ENCODE results near the gene CCPG1.
"Not testable (repeated sequence)": the region's sequence is repeated elsewhere in the genome, so short reads cannot be mapped to it uniquely, and the experiment has no call there.

CCPG1 gene

DNA sequence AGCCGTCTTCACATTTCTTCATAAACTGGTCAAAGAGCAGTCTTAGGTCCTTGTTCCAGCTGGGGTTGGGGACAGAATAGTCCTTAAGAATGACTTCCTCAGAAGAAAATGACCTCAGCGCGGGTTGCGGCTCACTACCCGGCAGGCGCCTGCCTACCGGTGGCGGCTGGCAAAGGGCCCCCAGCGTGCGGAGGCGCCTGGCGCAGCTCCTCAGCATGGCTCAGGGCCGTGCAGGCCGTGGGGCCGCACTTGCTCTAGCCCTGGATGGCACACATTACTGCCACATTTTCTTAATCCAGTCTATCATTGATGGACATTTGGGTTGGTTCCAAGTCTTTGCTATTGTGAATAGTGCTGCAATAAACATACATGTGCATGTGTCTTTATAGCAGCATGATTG, 35.0 kb upstream of the CCPG1 start:
- not testable (repeated sequence) for H4K8ac ChIP-seq (ENCODE audit: low read depth, low read length); H3K4ac ChIP-seq (ENCODE audit: low read depth, low read length); H4K5ac ChIP-seq (ENCODE audit: low read length); H3K18ac ChIP-seq (ENCODE audit: low read length); H3K27ac ChIP-seq (ENCODE audit: low read depth, low read length); H3K23ac ChIP-seq (ENCODE audit: low read length); H2BK120ac ChIP-seq (ENCODE audit: low read depth, low read length); H3K9ac ChIP-seq (ENCODE audit: low read length); H3K27me3 ChIP-seq (ENCODE audit: insufficient read depth, low read length, poor library complexity); H2AK5ac ChIP-seq (ENCODE audit: low read length); H3K4me3 ChIP-seq (ENCODE audit: low read length); H3K4me2 ChIP-seq (ENCODE audit: low read length); H3K4me1 ChIP-seq (ENCODE audit: control insufficient read depth, low read depth, low read length); H3K56ac ChIP-seq (ENCODE audit: low read length); H3K79me2 ChIP-seq (ENCODE audit: control insufficient read depth, insufficient read depth, low read length); H3K79me1 ChIP-seq (ENCODE audit: low read length); H2BK5ac ChIP-seq (ENCODE audit: low read length); H3K36me3 ChIP-seq (ENCODE audit: control insufficient read depth, insufficient read depth, low read length); DNase-seq; H2BK15ac ChIP-seq (replicated peaks; ENCODE audit: low read depth)
- WGBS (ENCODE audit: extremely low coverage, insufficient coverage, low lambda C conversion rate): no CpG with 5 or more reads among the region's 15 CpGs

DNA sequence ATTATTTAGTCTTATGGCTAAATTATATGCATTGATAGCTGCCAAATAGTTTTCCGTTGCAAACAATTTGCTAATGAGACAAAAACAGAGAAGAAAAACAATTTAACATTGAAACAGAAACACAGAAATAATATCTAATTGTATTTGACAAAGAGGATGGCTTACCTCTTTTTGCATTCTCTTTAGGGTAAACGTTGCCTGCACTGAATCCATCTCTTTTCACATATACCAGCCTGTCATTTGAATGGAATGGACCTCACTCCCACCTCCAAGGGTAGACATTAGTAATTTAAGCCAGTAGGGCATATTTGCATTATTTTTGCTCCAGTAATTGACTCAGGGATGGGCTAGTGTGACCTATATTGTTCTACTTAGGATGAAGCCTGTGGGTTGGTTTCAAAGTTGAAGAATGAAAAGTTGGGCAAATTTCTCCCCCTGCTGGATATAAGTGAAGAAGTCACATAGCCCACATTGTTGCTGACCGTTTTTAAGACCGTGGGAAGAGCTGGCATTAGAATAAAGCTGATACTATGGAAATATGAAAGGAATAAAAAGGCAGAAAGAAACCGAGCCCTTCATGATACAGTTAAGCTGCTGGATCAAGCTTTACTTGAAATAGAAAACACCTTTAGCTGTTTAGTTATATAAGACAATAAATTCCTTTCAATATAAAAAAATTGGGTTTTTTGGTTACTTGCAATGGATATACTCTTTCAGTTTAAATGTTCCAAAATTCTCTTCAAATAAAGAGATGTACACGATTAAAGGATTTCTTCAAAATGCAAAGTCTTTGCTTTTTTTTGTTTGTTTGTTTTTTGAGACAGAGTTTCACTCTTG, 27.0 kb upstream of the CCPG1 start:
- Histone ChIP-seq H3K4me2 (ENCODE audit: low read length) (no peak overlapping the region), H3K27me3 (ENCODE audit: insufficient read depth, low read length, poor library complexity) (no peaks in the 10 kb centered on the region), H3K4ac (ENCODE audit: low read depth, low read length) (no peak overlapping the region), H3K4me1 (ENCODE audit: control insufficient read depth, low read depth, low read length) (no peaks in the 10 kb centered on the region), H3K18ac (ENCODE audit: low read length) (no peak overlapping the region), H2BK15ac (replicated peaks; ENCODE audit: low read depth) (no peak overlapping the region), H3K36me3 (ENCODE audit: control insufficient read depth, insufficient read depth, low read length) (no peaks in the 10 kb centered on the region), H3K56ac (ENCODE audit: low read length) (no peak overlapping the region), H2BK120ac (ENCODE audit: low read depth, low read length) (no peak overlapping the region), H3K79me1 (ENCODE audit: low read length) (no peaks in the 10 kb centered on the region), H4K5ac (ENCODE audit: low read length) (no peak overlapping the region), H3K4me3 (ENCODE audit: low read length) (no peak overlapping the region), H2AK5ac (ENCODE audit: low read length) (no peak overlapping the region), H3K9ac (ENCODE audit: low read length) (no peak overlapping the region), H3K27ac (ENCODE audit: low read depth, low read length) (no peak overlapping the region), H3K79me2 (ENCODE audit: control insufficient read depth, insufficient read depth, low read length) (no peaks in the 10 kb centered on the region), H4K8ac (ENCODE audit: low read depth, low read length) (no peak overlapping the region), H3K23ac (ENCODE audit: low read length) (no peak overlapping the region), H2BK5ac (ENCODE audit: low read length) (no peak overlapping the region)
- whole genome bisulfite sequencing (ENCODE audit: extremely low coverage, insufficient coverage, low lambda C conversion rate): no CpG with 5 or more reads among the region's 6 CpGs
- peak; percentile 78 for DNase-seq

DNA sequence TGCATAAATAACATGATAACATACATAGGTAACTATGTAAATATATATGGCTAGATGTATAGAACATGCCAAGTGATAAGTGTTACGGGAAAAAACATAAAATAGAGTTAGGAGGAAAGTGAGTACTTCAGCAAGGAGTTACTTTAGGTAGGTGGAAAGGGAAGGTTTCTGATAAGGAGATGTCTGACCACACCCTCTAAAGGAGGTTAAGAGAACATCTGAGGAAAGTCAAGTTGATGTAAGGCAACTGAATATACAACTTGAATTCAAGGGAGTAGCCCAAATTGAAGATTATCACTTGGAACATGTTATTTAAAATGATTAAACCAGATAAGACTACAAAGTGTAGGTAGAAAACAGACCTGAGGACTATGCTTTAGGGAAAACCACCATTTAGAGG, 13.9 kb upstream of the CCPG1 start:
- no peak overlapping the region for H3K4ac ChIP-seq (ENCODE audit: low read depth, low read length)
- no peak overlapping the region for H2AK5ac ChIP-seq (ENCODE audit: low read length)
- H3K18ac ChIP-seq (ENCODE audit: low read length): no peak overlapping the region
- H3K56ac ChIP-seq (ENCODE audit: low read length): no peak overlapping the region
- no peak overlapping the region for H3K4me2 ChIP-seq (ENCODE audit: low read length)
- H3K27ac ChIP-seq (ENCODE audit: low read depth, low read length): no peak overlapping the region
- DNase-seq: no peak
- H2BK5ac ChIP-seq (ENCODE audit: low read length): no peak overlapping the region
- H2BK120ac ChIP-seq (ENCODE audit: low read depth, low read length): no peak overlapping the region
- no peaks in the 10 kb centered on the region for H3K36me3 ChIP-seq (ENCODE audit: control insufficient read depth, insufficient read depth, low read length)
- H3K79me1 ChIP-seq (ENCODE audit: low read length): no peaks in the 10 kb centered on the region
- no peak overlapping the region for H3K23ac ChIP-seq (ENCODE audit: low read length)
- no peak overlapping the region for H4K5ac ChIP-seq (ENCODE audit: low read length)
- no peak overlapping the region for H4K8ac ChIP-seq (ENCODE audit: low read depth, low read length)
- no peak overlapping the region for H2BK15ac ChIP-seq (replicated peaks; ENCODE audit: low read depth)
- H3K4me1 ChIP-seq (ENCODE audit: control insufficient read depth, low read depth, low read length): peaks cover 2% of the 10 kb centered on the region
- no peaks in the 10 kb centered on the region for H3K27me3 ChIP-seq (ENCODE audit: insufficient read depth, low read length, poor library complexity)
- no peak overlapping the region for H3K4me3 ChIP-seq (ENCODE audit: low read length)
- H3K9ac ChIP-seq (ENCODE audit: low read length): no peak overlapping the region
- no CpG with 5 or more reads among the region's 1 CpG for WGBS (ENCODE audit: extremely low coverage, insufficient coverage, low lambda C conversion rate)
- no peaks in the 10 kb centered on the region for H3K79me2 ChIP-seq (ENCODE audit: control insufficient read depth, insufficient read depth, low read length)

DNA sequence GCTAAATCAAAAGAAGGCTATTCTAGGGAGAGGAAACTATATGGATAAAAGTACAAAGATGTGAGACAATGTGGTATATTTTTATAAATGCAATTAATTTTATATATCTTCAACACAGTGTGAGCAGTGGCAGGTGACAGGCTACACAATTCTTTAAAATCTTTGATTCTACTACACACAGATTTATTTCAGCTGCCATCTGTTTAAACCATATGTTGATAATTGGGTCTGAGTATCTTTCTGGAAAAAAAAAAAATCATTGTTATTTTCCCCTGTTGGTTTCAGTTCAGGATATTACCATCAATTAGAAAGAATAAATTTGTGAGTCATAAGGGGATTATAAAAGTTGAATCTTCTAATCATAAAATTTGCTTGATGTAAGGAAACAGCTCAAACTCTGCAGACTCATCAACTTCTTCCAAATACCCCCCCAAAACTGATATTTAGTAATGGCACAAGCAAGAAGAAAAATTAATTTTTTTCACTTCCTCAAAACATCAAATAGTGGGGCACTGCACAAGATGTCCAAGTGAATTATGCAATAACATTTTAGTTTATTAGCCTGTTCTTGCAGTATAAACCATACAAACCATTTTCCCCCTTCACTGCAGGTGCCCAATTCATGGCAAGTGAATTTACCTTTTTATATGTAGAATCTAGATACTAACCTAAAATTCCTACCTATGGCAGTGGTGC, 12.2 kb upstream of the CCPG1 start:
- H3K27me3 ChIP-seq (ENCODE audit: insufficient read depth, low read length, poor library complexity): no peaks in the 10 kb centered on the region
- H2AK5ac ChIP-seq (ENCODE audit: low read length): no peak overlapping the region
- no peaks in the 10 kb centered on the region for H3K36me3 ChIP-seq (ENCODE audit: control insufficient read depth, insufficient read depth, low read length)
- no peak overlapping the region for H3K56ac ChIP-seq (ENCODE audit: low read length)
- H3K4ac ChIP-seq (ENCODE audit: low read depth, low read length): no peak overlapping the region
- H3K9ac ChIP-seq (ENCODE audit: low read length): no peak overlapping the region
- no peaks in the 10 kb centered on the region for H3K79me1 ChIP-seq (ENCODE audit: low read length)
- no peaks in the 10 kb centered on the region for H3K79me2 ChIP-seq (ENCODE audit: control insufficient read depth, insufficient read depth, low read length)
- peaks cover 2% of the 10 kb centered on the region for H3K4me1 ChIP-seq (ENCODE audit: control insufficient read depth, low read depth, low read length)
- H3K4me2 ChIP-seq (ENCODE audit: low read length): no peak overlapping the region
- H4K8ac ChIP-seq (ENCODE audit: low read depth, low read length): no peak overlapping the region
- no peak overlapping the region for H2BK120ac ChIP-seq (ENCODE audit: low read depth, low read length)
- no peak overlapping the region for H3K4me3 ChIP-seq (ENCODE audit: low read length)
- no peak overlapping the region for H2BK5ac ChIP-seq (ENCODE audit: low read length)
- DNase-seq: no peak
- peak overlapping the region; percentile 19 for H2BK15ac ChIP-seq (replicated peaks; ENCODE audit: low read depth)
- no peak overlapping the region for H4K5ac ChIP-seq (ENCODE audit: low read length)
- H3K18ac ChIP-seq (ENCODE audit: low read length): no peak overlapping the region
- H3K27ac ChIP-seq (ENCODE audit: low read depth, low read length): no peak overlapping the region
- no peak overlapping the region for H3K23ac ChIP-seq (ENCODE audit: low read length)

- not testable (repeated sequence) for H4K5ac ChIP-seq (ENCODE audit: low read length); H3K36me3 ChIP-seq (ENCODE audit: control insufficient read depth, insufficient read depth, low read length); H3K4me3 ChIP-seq (ENCODE audit: low read length); H4K8ac ChIP-seq (ENCODE audit: low read depth, low read length); H3K79me1 ChIP-seq (ENCODE audit: low read length); H3K79me2 ChIP-seq (ENCODE audit: control insufficient read depth, insufficient read depth, low read length); H3K23ac ChIP-seq (ENCODE audit: low read length); H2AK5ac ChIP-seq (ENCODE audit: low read length); H3K4me2 ChIP-seq (ENCODE audit: low read length); H2BK15ac ChIP-seq (replicated peaks; ENCODE audit: low read depth); H3K56ac ChIP-seq (ENCODE audit: low read length); H2BK5ac ChIP-seq (ENCODE audit: low read length); H3K9ac ChIP-seq (ENCODE audit: low read length); H3K4me1 ChIP-seq (ENCODE audit: control insufficient read depth, low read depth, low read length); H3K4ac ChIP-seq (ENCODE audit: low read depth, low read length); H3K27me3 ChIP-seq (ENCODE audit: insufficient read depth, low read length, poor library complexity); H3K27ac ChIP-seq (ENCODE audit: low read depth, low read length); H2BK120ac ChIP-seq (ENCODE audit: low read depth, low read length)
- H3K18ac ChIP-seq (ENCODE audit: low read length): peak overlapping the region; percentile 28
- DNase-seq: peak; percentile 81
- no CpG with 5 or more reads among the region's 8 CpGs for WGBS (ENCODE audit: extremely low coverage, insufficient coverage, low lambda C conversion rate)
Observed at GRCh38 chr15:55417678-55418077, 9.5 kb upstream of the CCPG1 start.
